ENCODE results near the gene ZFP69B.
A peak's percentile ranks its signal among the peaks of the same experiment; 100 is the strongest.
"Not testable (repeated sequence)": the region's sequence is repeated elsewhere in the genome, so short reads cannot be mapped to it uniquely, and the experiment has no call there.

Gene ZFP69B

GRCh38 chr1:40435471-40435870, 14.8 kb upstream of the ZFP69B start:
- no peak for DNase-seq (ENCODE audit: low read depth in 2 of 2, low spot score in 1 of 2)

GRCh38 chr1:40435876-40436275, 14.4 kb upstream of the ZFP69B start:
- no peak for DNase-seq (ENCODE audit: low read depth in 2 of 2, low spot score in 1 of 2)

- DNase-seq (ENCODE audit: low read depth in 2 of 2, low spot score in 1 of 2), result no peak
Observed at GRCh38 chr1:40438391-40439015, 11.8 kb upstream of the ZFP69B start.

GRCh38 chr1:40439247-40439646, 11.0 kb upstream of the ZFP69B start:
- DNase-seq (ENCODE audit: low read depth in 2 of 2, low spot score in 1 of 2), result no peak

- DNase-seq (ENCODE audit: low read depth in 2 of 2, low spot score in 1 of 2), result peak; percentile 72 to 81
Observed at GRCh38 chr1:40450495-40451237, 390 bp downstream of the ZFP69B start.

- DNase-seq (ENCODE audit: low read depth in 2 of 2, low spot score in 1 of 2), result no peak
Observed at GRCh38 chr1:40451238-40451585, 936 bp downstream of the ZFP69B start.

GRCh38 chr1:40454873-40455272, 4.6 kb downstream of the ZFP69B start:
- no peak for DNase-seq (ENCODE audit: low read depth in 2 of 2, low spot score in 1 of 2)

- no peak for DNase-seq (ENCODE audit: low read depth in 2 of 2, low spot score in 1 of 2)
Observed at GRCh38 chr1:40462956-40463590, 12.8 kb downstream of the ZFP69B start.

- no peak for DNase-seq (ENCODE audit: low read depth in 2 of 2, low spot score in 1 of 2)
Observed at GRCh38 chr1:40469327-40469726, 19.1 kb downstream of the ZFP69B start.

GRCh38 chr1:40475268-40475667, 25.0 kb downstream of the ZFP69B start:
- DNase-seq (ENCODE audit: low read depth in 2 of 2, low spot score in 1 of 2), result no peak

- DNase-seq (ENCODE audit: low read depth in 2 of 2, low spot score in 1 of 2), result peak; percentile 20 to 56
Observed at GRCh38 chr1:40476924-40477677, 26.8 kb downstream of the ZFP69B start, which contains the start of gene ZFP69. ZFP69 (plus strand) TSS chr1:40477290; CDS start chr1:40479362, 2,072 bp downstream.

- DNase-seq (ENCODE audit: low read depth in 2 of 2, low spot score in 1 of 2), result no peak
Observed at GRCh38 chr1:40477678-40478053, 27.4 kb downstream of the ZFP69B start.

- no peak for DNase-seq (ENCODE audit: low read depth in 2 of 2, low spot score in 1 of 2)
Observed at GRCh38 chr1:40478276-40478675, 28.0 kb downstream of the ZFP69B start.

GRCh38 chr1:40479156-40479555, 28.9 kb downstream of the ZFP69B start:
- DNase-seq (ENCODE audit: low read depth in 2 of 2, low spot score in 1 of 2), result no peak

GRCh38 chr1:40495315-40495903, 45.1 kb downstream of the ZFP69B start:
- DNase-seq (ENCODE audit: low read depth in 2 of 2, low spot score in 1 of 2), result no peak

- not testable (repeated sequence) for DNase-seq (ENCODE audit: low read depth in 2 of 2, low spot score in 1 of 2)
Observed at GRCh38 chr1:40502651-40503050, 52.4 kb downstream of the ZFP69B start.

GRCh38 chr1:40507973-40508372, 57.7 kb downstream of the ZFP69B start:
- no peak for DNase-seq (ENCODE audit: low read depth in 2 of 2, low spot score in 1 of 2)

- peak; percentile 68 to 71 for DNase-seq (ENCODE audit: low read depth in 2 of 2, low spot score in 1 of 2)
Observed at GRCh38 chr1:40508375-40509341, 58.4 kb downstream of the ZFP69B start, which contains the start of gene EXO5. EXO5 (plus strand) TSS chr1:40508767; CDS start chr1:40514545, 5,778 bp downstream.

Data from stimulated activated CD8-positive, alpha-beta memory T cell treated with anti-CD3 and anti-CD28 coated beads, Interleukin-4, amount 100 ng/mL, for 4 hours (primary cell).